ENCODE results near the gene NSUN2. TPM values are rescaled to one million over a fixed set of nuclear protein-coding genes. Genes with fewer than 3 reads are reported as not detected.

NSUN2 gene
- total RNA-seq, 4 donors from 2014 or later, result 27.5 to 134 (median 55.8) TPM

- H3K4me1 ChIP-seq, result no peaks in the 10 kb centered on the region
- no peak overlapping the region for H3K4me3 ChIP-seq
- TF ChIP-seq CTCF (IDR thresholded peaks at IDR 0.05), result peak in 4 of 6 experiments; percentile 33 to 47 (median 46)
- TF ChIP-seq POLR2A (IDR thresholded peaks at IDR 0.05), result no peak
- no peaks in the 10 kb centered on the region for H3K9me3 ChIP-seq
- no peak for DNase-seq
- H3K27me3 ChIP-seq, result no peaks in the 10 kb centered on the region
- H3K36me3 ChIP-seq, result no peaks in the 10 kb centered on the region
- no peak overlapping the region for H3K27ac ChIP-seq
These were observed 55.9 kb downstream of the NSUN2 start for GRCh38 chr5:6576861-6577501.

- Histone ChIP-seq H3K4me3 (no peak overlapping the region), H3K27ac (no peak overlapping the region), H3K36me3 (no peaks in the 10 kb centered on the region), H3K9me3 (no peaks in the 10 kb centered on the region), H3K27me3 (no peaks in the 10 kb centered on the region), H3K4me1 (no peaks in the 10 kb centered on the region)
- DNase-seq, result no peak
- TF ChIP-seq CTCF (IDR thresholded peaks at IDR 0.05) (no peak), POLR2A (IDR thresholded peaks at IDR 0.05) (no peak)
These were observed 58.2 kb downstream of the NSUN2 start for GRCh38 chr5:6574537-6575245.

- no peaks in the 10 kb centered on the region for H3K9me3 ChIP-seq
- no peaks in the 10 kb centered on the region for H3K4me1 ChIP-seq
- H3K27ac ChIP-seq, result no peak overlapping the region
- no peak for TF ChIP-seq POLR2A (IDR thresholded peaks at IDR 0.05)
- no peak for TF ChIP-seq CTCF (IDR thresholded peaks at IDR 0.05)
- H3K27me3 ChIP-seq, result no peaks in the 10 kb centered on the region
- no peaks in the 10 kb centered on the region for H3K36me3 ChIP-seq
- DNase-seq, result no peak
- H3K4me3 ChIP-seq, result no peak overlapping the region
These were observed 58.7 kb downstream of the NSUN2 start for GRCh38 chr5:6574111-6574510.

- H3K27ac ChIP-seq, result no peak overlapping the region
- no peaks in the 10 kb centered on the region for H3K36me3 ChIP-seq
- TF ChIP-seq CTCF (IDR thresholded peaks at IDR 0.05) (no peak), POLR2A (IDR thresholded peaks at IDR 0.05) (no peak)
- no peak for DNase-seq
- no peaks in the 10 kb centered on the region for H3K27me3 ChIP-seq
- no peaks in the 10 kb centered on the region for H3K9me3 ChIP-seq
- no peaks in the 10 kb centered on the region for H3K4me1 ChIP-seq
- no peak overlapping the region for H3K4me3 ChIP-seq
These were observed 59.2 kb downstream of the NSUN2 start for GRCh38 chr5:6573651-6574101.

- Histone ChIP-seq H3K36me3 (no peaks in the 10 kb centered on the region), H3K27me3 (no peaks in the 10 kb centered on the region), H3K4me3 (no peak overlapping the region), H3K27ac (no peak overlapping the region), H3K9me3 (no peaks in the 10 kb centered on the region), H3K4me1 (no peaks in the 10 kb centered on the region)
- TF ChIP-seq CTCF (IDR thresholded peaks at IDR 0.05), result no peak
- TF ChIP-seq POLR2A (IDR thresholded peaks at IDR 0.05), result no peak
- no peak for DNase-seq
These were observed 59.9 kb downstream of the NSUN2 start for GRCh38 chr5:6572825-6573380.
